Stimulated activated CD4-positive, alpha-beta T cell treated with anti-CD3 and anti-CD28 coated beads, Interleukin-1b, Interleukin-23, amount 100 ng/mL, for 4 hours (primary cell): Measurements from ENCODE around the gene TEX51.

Experiments used
- DNase-seq, 2 donors: peaks; one replicate each; pipeline ENCODE4 v3.0.0-alpha.2; 2020; ENCODE audit warnings: low read depth in 2 of 2

Gene TEX51

DNA sequence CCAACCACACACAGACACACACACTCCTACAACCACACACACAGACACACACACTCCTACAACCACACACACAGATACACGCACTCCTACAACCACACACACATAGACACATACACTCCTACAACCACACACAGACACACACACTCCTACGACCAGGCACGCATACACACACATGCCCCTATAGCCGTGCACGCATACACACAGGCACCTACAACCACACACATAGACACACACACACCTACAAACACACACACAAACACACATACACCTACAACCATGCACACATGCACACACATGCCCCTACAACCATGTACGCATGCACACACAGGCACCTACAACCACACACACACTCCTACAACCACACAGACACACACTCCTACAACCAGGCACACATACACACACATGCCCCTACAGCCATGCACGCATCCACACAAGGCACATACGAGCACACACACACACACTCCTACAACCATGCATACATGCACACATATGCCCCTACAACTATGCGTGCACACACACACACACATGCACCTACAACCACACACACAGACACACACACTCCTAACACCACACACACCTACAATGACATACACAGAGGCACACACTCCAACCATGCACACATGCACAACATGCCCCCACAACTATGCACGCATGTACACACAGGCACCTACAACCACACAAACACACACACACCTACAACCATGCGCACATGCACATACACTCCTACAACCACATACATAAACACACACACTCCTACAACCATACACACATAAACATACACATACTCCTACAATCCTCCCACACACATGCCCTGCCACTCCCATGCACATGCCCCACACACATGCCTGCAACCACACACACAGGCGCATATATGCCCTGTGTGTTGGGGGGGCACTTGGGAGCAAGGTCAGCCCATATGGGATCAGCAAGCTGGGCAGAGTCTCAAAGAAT, 19.1 kb upstream of the TEX51 start:
- DNase-seq = no peak

DNA sequence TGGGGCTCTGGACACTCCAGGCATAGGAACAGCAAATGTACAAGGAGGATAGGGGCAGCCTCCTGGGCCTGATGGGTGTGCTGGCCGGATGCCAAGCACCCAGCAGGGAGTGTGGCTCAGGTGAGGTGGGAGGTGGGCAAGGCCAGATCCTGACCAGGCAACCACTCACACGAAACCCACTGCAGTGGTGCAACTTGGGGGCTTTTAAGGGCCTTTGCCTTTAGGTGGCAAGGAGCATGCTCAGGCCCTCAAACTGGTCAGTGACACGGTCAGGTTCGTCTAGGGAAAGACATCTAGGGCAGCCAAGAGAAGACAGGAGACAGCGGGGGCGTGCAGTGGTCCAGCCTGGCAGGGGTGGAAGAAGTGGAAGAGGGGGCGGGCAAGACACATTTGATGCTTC, 18.4 kb upstream of the TEX51 start:
- DNase-seq = no peak

GRCh38 chr2:126880817-126881216, 17.9 kb upstream of the TEX51 start:
- no peak for DNase-seq

- no peak for DNase-seq
Measured at GRCh38 chr2:126881591-126881990, 17.1 kb upstream of the TEX51 start.

DNA sequence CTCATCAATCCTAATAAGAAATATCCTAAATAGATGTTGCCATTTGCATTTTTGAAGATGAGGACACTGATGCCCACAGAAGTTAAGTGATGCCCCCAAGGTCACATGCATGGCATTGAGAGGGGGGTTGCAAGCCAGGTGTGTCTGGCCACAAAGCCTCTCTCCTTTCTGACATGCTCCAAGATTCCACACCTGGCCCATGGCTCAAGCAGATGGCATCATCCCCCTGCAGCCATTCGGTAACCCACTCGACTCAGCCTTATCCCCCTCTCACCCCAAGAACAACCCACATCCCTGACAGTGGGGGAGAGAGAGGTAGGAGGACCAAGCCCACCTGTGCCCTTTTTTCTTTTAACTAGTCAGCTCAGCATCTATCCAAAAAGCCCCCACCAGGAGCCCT, 16.5 kb upstream of the TEX51 start:
- no peak for DNase-seq

DNA sequence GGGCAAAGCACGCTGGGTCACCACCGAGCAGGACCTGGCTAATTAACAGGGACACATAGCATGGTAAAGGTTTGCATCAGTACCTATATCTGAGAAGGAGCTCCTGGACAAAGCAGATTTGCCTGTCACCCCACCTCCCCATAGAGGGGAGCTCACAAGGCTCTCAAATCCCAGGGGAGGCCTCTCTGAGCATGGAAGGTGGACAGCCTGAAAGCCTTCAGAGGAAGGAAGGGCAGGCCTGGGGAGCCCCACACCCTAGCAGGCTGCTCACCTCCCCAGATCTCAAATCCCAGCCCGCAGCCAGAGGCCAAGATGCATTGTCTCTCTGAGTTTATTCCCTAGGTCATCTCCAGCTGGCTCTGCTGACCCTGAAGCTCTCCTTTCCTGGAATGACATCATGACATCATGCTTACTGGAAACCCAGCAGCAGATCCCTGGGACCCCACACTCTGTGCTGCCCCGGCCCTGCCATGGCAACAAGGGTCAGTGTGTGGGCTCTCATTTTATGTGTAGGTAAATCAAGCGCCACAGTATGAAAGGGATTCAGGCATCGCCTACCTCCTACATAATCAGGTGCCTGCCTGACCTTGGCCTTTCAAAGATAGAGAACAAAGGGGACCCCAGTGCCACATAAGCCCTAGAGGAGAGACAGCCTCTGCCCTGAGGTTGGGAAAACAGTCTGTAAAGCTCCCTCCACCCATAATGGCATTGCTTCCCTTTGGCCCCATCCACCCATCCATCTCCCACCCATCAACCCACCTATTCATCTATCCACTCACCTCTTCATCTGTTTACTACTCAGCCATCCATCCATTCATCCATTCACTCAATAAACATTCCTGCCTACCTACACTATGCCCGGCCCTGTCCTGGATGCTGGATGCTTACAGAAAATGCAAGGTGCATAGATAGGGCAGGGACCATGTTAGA, 15.7 kb upstream of the TEX51 start:
- no peak for DNase-seq

- DNase-seq = no peak
Measured at GRCh38 chr2:126883666-126884040, 15.0 kb upstream of the TEX51 start.

DNA sequence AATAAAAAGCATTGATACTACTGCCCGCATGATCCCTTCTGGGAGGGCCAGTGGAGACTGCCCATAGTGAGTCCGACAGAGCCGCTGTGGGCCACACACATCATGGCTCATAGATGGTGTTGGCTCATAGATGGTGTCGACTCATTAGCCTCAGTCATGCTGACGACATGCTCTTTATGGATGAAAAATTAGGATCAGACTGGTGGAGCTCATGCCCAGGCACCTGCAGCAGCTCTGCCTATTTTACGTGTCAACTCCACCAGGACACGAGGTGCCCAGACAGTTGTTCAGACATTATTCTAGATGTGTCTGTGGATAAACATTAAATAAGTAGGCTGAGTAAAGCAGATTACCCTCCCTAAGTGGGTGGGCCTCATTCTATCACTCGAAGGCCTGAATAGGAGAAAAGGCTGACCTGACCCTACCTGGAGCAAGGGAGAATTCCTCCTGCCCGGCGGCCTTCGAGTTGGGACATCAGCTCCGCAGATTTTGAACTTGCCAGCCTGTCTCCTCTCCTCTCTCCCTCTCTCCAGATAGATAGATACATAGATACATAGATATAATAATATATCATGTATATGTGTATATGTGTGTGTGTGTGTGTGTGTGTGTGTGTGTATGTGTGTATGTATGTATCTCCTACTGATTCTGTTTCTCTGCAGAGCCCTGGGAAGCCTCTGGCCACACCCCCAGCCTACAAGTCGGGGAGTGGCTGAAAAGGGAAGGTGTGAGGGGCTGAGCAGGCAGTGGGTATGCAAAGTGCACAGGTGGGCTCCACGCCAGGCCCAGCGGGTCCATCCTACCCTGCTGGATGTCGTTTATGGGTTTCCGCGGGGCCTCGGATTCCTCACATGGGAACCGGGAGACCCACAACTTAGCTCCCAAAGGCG, 13.6 kb upstream of the TEX51 start:
- DNase-seq = no peak

GRCh38 chr2:126885751-126886210, 12.9 kb upstream of the TEX51 start:
- no peak for DNase-seq

DNA sequence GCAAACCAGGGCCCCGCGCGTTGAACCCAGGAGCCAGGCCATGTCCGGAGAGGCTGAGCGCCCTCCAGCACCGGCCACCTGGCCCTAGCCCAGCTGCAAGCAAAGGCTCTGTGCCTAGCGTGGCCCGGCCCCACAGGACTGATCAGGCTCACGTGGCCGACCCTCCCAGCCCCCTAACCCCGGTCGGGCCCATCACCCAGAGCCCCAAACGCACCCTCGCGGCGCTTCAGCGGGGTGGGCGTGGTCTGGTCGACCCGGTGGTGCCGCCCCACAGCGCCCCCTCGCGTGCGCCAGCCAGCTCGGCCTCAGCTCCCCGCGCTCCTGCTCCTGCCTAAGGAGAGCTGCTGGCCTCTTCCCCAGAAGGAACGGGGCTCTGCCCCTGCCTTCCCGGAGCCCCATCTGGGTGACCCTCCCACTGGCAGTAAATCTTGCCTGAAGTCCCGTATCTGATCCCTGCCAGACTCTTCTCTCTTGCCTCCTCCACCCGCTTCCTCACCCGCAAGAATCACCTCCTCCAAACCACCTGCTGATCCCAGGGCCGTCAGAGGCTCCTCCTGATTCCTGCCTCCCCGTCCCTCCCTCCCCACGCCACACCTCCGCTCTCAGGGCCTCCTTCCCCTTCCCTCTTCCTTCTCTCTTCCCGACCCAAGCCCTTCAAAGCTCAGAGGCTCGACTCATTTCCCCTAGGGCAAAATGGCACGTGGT, 12.3 kb upstream of the TEX51 start:
- peak in 1 of 2 donors; percentile 34 for DNase-seq

- DNase-seq = no peak
Measured at GRCh38 chr2:126886916-126887280, 11.8 kb upstream of the TEX51 start.

GRCh38 chr2:126887506-126887905, 11.2 kb upstream of the TEX51 start:
- no peak for DNase-seq

GRCh38 chr2:126888046-126888445, 10.6 kb upstream of the TEX51 start:
- no peak for DNase-seq

DNA sequence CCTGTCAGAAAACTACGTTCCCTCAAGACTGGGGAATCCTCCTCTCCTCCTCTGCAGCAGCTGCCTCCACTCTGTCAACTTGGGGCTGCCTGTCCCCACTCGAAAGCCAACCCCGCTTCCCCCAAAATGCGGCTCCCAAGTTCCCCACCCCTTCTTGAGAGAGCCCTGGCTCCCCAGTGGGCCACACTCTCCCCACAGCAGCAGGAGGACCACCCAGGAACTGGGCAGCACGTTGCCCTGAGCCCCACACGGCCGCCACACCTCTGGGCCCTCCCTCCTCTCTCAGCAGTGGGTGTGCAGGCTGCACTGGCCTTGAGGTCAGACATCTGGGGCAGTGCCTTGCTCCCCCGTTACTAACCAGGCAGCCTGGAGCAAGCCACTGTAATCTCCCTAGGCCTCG, 9.6 kb upstream of the TEX51 start:
- DNase-seq = no peak

DNA sequence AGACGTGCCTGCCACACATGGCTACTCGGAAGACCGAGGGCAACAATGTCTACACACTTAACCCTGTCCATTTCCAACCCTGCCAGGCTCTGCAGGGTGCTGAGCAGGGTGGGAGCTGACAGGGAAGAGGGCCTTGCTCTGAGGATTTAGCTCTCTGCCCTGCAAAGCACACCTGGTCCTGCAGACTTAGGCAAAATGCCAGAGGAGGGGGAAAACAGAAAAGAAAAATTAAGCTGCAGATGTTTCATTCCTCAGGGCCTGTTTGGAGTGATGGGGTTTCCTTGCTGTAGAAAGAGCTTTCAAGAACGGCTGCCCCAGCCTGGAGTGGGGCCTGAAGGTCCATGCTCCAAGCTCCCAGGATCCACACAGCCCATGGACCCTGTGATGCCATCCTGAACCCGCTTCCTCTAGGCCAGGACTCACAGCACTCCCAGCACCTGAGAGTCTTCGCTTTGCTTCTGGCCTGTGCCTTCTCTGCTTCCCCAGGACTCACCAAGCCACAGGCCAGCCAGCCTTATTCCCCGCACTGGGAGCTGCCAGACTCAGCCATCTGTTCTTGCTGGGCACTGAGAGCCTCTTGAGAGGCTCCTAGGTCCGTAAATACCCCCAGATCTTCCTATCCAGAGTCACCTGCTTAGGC, 9.1 kb upstream of the TEX51 start:
- DNase-seq = no peak

GRCh38 chr2:126890136-126890510, 8.6 kb upstream of the TEX51 start:
- DNase-seq = no peak

- DNase-seq = no peak
Measured at GRCh38 chr2:126890551-126891450, 7.9 kb upstream of the TEX51 start.

GRCh38 chr2:126891681-126892500, 6.8 kb upstream of the TEX51 start:
- no peak for DNase-seq

GRCh38 chr2:126893153-126893552, 5.5 kb upstream of the TEX51 start:
- DNase-seq = no peak
